Hypothalamus (tissue), 51 donors: ENCODE data around the gene PDZD8.

Experiments used
- DNase-seq, 51 donors: peaks; one replicate each; lab custom pipeline; 2025; lab: John Stamatoyannopoulos, UW

Gene PDZD8

DNA sequence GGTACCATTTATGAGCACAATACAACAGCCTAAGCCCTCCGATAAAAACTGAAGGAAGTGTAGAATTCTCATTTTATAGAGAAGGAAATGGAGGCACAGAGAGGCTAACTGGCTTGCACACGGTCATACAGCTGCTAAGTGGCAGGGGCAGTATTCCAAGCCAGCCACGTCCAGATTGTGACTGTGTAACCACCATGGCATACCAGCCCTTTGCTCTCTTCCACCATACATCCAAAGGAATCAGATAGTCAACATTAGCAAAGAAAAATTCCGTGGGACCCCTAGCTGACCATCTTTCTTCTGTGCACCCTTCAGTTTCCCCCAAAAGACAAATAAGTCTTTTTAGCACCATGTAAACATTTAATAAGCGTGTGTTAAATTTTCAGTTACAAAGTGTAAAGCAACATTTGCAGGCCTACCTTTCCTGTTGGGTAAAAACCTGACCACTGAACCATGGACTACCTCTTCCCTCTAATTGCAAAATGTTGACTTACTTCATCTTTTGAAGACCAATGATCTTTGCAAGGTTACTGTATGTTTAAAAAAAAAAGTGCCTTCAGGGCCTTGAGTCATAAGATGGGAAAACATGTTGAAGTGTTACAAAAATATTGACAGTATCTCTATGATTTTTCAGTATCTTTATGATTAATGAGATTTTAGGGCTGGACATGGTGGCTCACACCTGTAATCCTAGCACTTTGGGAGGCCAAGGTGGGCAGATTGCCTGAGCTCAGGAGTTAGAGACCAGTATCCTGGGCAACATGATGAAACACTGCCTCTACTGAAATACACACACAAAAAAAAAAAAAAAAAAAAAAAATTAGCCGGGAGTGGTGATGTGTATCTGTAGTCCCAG is 24.3 kb upstream of the PDZD8 start:
- no peak for DNase-seq

DNA sequence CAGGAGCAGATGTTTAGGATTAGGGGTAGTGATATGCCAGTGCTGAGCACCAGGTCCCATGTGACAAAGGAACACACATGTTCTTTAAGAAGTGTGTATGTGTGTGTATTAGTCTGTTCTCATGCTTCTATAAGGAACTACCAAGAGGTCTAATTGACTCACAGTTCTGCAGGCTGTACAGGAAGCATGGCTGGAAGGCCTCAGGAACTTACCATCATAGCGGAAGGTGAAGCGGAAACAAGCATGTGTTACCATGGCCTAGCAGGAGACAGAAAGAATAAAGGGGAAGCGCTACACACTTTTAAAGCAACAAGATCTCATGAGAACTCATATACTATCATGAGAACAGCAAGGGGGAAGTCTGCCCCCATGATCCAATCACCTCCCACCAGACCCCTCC is 22.8 kb upstream of the PDZD8 start:
- DNase-seq: no peak

DNA sequence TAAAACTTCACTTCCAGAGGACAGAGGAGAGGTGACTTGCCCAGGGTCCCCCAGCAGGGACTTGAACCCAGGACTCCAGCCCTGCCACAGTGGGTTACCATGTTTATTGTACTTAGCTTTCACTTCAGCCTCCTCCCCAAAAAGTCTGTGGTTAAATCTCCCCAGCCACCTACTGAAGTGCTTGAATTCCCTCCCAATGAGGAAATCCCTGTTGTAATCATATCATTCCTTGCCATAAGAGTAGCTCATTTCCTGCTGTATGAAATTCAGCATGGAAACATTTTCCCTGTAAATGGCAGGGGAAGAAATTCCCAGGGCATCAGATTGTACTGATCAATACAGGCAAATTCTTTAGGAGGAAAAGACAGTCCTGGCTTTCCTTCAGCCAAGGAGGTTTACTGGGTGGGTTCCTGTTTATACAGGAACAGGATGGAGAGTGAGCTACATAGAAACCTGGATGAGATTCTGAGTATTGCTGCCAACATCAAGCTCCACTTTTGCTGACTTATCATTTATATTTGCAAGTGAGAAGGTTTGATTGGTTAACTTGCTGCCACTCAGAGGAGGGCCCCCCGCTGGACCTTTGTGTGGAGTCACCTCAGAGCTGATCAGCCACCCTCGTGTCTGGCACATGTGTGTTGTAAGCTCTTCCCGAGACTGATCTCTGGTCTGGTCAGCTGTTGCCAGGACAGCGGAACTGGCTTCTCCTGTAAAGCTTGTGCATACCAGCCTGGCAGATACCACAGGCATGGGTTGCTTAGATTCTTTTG is 16.4 kb upstream of the PDZD8 start:
- DNase-seq: no peak

DNA sequence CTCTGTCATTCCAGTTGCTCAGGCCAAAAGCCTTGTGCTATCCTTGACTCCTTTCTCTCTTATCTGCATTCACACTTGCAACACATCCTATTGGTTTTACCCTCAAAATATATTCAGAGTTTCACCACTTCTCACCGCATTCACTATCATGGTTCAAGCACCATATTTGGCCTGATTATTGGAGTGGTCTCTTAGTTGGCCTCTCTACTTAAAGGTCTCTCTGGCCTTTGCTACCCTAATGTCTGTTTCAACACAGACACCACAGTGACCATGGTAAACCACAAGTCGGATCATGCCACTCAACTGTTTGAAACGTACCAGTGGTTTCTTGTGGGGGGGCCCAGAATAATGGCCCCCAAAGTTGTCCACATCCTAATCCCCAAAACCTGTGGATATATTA is 15.2 kb upstream of the PDZD8 start:
- no peak for DNase-seq

DNA sequence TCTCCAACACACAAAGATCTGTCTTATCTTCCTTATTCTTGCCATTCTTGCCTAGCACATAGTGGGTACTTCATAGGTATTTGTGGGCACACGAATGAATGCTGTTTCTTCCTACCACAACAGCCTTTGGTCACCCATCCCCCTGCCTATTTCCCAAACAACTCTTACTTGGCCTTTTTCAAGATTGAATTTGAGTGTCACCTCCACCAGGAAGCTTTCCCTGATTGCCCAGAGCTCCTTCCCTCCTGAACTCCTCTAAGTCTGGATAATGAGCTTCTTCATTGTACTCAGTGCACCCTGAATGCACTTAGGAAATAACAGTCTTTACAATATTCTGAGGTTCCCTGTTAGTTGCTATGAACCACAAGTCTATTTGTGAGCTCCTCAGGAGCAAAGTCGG is 11.6 kb upstream of the PDZD8 start:
- no peak for DNase-seq

DNA sequence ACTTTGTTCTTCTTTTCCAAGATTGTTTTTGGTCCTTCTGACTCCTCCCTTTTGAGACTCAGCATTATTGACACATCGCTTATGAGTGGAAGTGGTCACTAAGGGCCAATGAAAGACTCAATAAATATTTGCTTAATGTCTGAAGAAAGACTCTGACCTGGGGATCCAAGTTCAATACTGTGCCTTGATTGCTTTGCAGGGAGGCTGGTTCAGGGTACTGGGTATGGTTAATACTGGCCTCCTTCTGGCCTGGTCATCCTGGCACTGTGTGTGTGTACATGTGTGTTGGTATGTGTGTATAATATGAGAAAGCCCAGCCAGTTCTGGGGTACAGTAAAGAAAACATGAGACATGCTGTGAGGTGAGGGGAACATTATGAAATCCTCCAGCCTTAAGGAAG is 7.6 kb upstream of the PDZD8 start:
- no peak for DNase-seq

DNA sequence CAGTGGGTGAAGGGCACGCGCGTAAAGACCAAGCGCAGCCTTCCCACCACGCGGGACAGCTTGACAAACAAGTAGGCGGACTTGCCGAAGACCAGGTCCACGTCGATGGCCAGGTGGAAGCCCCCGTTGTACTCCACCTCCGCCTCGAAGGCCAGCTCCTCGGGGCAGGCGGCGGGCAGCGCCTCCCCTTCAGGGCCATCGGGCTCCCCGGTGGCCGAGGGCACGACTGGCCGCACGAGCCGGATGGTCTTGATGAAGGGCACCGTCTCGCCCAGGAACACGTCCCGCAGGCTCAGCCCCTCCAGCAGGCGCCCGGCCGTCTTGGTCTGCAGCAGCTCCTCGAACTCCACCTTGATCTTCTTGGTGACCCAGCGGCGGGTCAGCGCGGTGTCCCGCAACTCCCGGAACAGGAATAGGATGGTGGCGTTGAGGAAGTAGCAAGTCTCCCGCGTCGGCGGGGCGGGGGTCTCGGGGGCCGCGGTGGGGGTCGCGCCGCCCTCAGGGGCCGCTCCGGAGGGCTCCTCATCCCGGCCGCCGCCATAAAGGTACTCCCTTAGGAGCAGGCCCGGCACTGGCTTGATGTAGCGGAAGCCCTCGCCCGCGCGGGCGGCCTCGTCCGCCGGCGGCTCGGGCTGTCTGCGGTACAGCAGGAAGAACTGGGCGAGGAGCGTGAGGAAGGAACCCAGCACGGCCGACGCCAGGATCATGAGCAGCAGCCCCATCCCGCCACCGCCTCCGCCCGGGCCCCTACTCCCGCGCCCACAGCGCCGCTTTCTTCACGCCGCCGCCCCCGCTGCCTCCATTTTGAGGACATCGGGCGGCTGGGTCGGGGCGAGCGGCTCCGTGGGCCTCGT is 507 bp downstream of the PDZD8 start:
- peak in 28 of 51 donors; percentile 24 to 81 (median 46) for DNase-seq

DNA sequence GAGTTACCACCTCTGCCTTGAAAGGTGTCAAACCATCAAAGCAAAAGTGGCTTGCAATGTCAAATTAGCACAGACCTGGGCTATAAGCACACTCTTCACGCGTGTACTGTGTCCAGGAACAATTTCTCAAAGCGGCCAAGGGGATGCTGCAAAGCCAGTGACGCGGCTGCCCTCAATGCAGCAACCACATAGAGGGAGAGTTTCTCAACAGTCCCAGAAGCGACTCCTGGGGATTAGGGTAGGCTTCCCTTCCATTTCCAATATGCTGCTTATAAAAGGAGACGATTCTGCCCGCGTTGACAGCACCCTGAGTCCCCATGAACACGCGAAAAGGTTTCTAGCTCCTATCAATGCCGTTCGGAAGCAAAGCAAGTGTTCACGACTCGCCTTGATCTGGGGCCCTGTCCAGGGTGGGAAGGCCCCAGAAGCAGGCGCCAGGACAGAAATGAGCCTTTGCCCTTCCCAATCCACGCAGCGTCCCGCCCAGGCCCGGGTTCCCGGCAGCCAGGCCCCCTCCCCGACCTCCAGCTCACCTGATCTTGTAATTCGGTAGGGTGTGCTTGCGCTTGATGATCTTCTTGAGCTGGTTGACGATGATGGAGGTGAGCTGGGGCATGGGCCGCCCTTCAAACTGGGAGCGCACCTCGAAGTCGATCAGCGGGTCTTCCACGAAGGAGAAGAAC is 1.3 kb downstream of the PDZD8 start:
- DNase-seq: peak in 23 of 51 donors; percentile 2 to 39 (median 17)

DNA sequence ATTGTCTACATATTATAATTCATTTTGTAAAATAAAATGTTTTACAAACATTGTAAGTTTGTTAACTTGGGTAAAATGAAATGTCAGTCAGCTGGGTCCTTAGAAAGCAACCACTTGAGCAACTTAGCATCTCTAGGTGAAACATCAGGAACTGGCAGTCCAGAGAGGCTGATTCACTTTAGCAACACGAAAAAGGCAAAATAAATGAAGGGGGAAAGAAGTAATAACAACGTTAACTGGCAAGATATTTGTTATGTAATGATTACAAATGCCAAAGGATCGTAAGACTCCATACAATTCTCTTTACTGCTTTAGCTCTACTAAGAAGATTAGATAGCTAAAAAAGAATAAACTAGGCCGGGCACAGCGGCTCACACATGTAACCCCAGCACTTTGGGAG is 5.0 kb downstream of the PDZD8 start:
- DNase-seq: no peak

DNA sequence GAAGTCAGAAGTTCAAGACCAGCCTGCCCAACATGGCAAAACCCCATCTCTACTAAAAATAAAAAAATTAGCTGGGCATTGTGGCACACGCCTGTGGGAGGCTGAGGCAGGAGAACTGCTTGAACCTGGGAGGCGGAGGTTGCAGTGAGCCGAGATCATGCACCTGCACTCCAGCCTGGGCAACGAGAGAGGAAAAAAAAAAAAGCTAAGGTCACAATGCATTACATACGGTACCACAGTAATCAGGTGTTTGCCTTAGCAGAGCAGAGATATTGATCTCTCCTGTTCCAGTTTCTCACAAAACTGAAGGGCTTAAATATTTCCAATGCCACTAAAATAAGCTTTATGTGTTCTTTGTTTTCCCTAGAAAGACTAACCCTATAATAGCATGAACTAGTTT is 7.5 kb downstream of the PDZD8 start:
- DNase-seq: no peak

DNA sequence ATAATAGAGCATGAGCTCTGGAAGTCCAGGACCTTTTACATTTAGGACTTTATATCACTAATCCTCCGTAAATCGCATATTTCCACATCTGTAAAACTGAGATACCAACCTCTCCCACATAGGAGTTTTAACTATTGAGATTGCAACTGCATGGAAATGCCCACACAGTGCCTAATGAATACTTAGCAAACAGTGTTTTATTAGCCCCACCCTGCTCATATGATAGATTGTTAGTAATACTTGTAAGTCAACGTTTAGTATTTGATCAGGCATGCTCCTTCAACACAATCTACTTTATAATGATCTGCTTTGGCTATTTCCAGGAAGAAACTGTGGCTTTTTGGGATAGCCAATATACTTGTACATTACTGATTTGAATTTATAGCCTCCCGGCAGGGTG is 8.5 kb downstream of the PDZD8 start:
- no peak for DNase-seq

DNA sequence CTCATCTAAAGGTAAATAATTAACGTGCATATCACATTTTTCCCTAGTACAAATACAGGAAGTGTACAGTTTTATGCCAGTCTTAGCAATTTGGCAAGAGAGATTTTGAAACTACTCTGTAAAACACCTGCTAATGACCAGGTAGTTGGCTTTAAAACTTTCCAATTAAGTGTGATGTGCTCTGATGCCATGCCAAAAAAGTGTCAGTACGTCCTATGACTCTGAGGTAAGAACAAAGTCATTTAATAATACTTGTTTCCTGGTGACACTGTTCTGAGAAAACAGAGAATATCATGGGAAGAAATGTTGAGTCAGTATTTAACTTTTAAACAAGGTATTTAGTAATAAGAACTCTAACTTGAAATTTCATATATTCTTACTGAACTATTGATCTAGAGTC is 9.6 kb downstream of the PDZD8 start:
- no peak for DNase-seq

DNA sequence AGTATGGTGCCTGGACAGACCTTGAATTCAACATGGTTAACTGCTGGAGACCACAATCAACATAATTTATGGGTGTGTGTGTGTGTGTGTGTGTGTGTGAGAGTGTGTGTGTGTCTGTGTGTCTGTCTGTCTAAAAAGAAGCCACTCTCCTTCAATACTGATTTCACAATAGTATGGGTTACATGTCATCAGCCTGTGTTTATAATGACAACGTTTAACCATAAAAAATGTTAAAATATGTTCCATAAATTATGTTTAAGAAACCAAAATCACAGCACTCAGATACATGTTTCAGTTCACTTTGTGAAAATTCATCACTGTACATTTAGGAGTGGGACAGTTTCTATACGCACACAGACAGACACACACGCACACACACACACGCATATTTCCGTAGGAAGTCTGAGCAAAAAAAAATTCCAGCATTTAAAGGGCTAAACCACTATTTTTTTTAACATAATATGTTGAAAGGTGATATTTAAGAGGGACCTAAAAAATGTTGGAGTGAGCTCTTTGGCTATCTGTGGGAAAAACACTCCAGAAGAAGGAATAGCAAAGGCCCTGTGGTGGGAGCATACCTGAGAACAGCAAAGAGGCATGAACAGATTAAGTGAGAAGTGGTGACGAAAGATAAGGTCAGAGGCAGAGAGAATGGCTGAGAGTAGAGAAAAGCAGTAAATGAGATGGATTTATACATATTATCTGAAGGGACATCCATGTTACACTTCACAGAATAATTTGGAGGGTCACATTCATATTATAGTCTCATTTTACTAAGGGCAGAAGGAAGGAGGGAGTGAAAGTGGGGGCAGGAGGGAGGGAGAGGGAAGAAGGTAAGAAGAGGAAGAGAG is 10.9 kb downstream of the PDZD8 start:
- DNase-seq: no peak

DNA sequence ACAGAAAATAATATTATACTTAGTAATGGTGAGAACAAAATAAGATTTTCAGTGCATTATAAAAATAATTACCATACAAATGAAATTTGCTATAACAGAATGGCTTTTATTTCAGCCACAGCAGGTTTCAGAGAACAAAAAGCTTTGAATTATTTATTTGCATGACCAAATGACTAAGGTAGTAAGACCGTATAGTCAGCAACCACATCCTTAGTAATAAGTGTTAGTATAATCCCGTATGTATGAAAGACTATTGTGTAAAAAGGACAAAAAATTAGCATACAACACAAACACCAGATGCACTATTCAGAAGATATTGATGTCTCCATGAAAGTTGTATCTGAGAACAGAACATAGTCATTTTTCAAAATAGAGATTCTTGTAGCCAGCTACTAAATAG is 12.2 kb downstream of the PDZD8 start:
- DNase-seq: no peak

DNA sequence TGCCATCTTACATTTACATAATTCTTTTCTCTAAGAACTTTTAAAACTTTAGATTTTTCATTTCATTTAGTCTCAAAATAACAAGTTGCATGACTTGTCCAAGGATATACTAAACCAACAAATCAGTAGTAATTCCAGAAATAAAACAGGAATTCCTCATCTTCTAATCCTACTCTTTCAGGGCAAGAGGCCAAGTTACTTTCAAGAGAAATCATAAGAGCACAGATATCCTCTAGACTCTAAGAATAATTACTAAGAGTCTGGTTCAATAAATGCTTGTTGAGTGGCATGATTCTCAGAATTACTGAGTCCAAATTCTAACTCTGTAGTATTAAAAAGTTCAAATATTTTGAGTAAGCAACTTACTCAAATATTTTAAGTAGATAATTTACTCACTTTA is 12.9 kb downstream of the PDZD8 start:
- no peak for DNase-seq

DNA sequence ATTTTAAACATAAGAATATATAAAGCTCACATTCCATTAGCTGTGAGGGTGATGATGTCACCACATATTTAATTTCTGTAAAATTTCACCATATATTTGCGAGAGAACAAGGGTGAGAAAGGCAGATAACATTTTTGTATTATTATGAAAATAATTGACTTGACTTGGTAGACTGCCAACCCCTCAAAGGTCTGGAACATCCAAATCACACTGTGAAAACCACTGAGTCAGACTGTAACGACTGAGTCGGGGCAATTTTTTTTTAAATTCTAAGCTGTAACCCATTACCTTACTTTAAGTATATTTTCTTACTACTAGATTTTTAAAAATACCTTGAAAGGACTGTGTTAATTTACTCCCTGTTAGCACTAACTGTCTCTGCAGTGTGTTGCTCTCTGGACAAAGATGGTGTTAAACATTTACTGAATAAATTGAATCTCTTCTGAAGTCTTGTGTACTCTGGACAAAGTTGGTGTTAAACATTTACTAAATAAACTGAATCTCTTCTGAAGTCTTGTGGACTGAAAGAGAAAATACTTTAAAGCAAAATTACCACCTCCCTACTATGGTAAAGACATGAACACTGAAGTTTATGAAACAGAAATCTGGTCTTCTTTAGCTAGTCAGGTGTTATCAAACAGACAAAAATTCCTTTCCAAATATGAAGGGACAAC is 14.1 kb downstream of the PDZD8 start:
- no peak for DNase-seq

DNA sequence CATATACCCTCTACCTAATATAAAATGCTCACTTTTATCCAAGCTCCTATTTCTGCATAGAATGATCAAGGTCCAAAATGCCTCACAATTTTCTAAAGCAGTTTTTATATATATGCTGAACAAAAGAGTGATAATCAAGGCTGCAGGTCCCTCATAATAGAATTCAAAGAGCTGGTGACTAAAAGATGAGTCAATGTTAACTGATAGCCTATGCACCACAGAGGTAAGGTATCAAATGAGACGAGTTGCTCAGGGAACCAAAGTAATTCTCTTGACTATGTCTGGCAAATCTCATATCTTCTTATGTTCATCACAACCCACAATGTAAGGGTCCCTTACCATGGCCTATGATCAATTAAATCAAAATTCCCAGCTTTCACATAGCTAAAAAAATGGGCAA is 15.2 kb downstream of the PDZD8 start:
- DNase-seq: no peak

DNA sequence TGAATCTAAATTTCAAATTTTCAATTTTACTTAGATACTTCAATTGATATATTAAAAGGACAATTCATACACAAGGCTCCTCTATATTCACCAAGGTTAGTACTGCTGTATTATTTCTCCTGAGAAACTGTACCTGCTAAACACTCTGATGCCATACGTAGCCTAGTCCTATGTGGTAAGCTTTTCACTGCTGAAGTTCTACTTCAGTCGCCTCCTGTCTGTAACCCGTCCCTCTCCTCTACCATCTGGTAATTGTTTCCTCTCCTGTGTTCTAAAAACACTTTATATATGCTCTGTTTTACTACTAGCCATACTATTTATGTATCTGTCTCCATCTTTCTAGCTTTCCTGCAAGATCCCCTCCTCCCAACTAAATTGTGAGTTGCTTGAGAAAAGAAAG is 20.2 kb downstream of the PDZD8 start:
- no peak for DNase-seq

DNA sequence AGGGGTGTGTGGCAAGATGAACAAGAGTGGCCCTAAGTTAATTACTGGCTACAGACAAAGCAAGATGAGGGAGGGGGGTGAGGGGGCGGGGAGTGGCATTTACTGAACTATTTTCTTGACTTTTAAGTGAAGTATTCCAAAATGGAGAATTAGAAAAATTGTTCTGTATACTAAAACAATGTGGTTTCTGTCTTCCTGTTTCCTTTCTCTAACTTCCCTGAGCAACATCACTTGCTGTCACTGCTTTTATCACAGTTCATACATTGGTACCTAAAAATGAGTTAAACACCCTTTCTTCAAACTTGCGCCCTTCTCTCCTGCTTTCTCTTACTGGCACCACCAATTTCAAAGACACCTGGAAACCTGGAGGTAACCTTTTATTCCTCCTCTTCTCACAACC is 21.6 kb downstream of the PDZD8 start:
- DNase-seq: no peak
